Loucy (cell line): Measurements from ENCODE around the gene CPHXL2.

Experiments used
- EZH2phosphoT487 ChIP-seq: fragments of 200-600 bp; IDR thresholded peaks from 2 replicates; pipeline ENCODE4 v1.6.1; 2018; ENCODE audit warnings: antibody characterized with exemption, mild to moderate bottlenecking, moderate library complexity, borderline replicate concordance
- TF ChIP-seq, protein P1 (sequence below): fragments of 200-600 bp; sonication (generic); conservative IDR thresholded peaks from 2 replicates; pipeline ENCODE4 v1.5.1; 2014; ENCODE audit warnings: mild to moderate bottlenecking, antibody characterized with exemption, low read length

- TF ChIP-seq, protein P1, sequence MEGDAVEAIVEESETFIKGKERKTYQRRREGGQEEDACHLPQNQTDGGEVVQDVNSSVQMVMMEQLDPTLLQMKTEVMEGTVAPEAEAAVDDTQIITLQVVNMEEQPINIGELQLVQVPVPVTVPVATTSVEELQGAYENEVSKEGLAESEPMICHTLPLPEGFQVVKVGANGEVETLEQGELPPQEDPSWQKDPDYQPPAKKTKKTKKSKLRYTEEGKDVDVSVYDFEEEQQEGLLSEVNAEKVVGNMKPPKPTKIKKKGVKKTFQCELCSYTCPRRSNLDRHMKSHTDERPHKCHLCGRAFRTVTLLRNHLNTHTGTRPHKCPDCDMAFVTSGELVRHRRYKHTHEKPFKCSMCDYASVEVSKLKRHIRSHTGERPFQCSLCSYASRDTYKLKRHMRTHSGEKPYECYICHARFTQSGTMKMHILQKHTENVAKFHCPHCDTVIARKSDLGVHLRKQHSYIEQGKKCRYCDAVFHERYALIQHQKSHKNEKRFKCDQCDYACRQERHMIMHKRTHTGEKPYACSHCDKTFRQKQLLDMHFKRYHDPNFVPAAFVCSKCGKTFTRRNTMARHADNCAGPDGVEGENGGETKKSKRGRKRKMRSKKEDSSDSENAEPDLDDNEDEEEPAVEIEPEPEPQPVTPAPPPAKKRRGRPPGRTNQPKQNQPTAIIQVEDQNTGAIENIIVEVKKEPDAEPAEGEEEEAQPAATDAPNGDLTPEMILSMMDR: no peak
- no peak for TF ChIP-seq EZH2phosphoT487
Observed at GRCh38 chr16:75667503-75667902, 9.3 kb downstream of the CPHXL2 start.
